MCF 10A (cell line): ENCODE measurements around the gene PCP2. TPM values are rescaled to one million over a fixed set of nuclear protein-coding genes. Genes with fewer than 3 reads are reported as not detected.
A peak's percentile ranks its signal among the peaks of the same experiment; 100 is the strongest.

Experiments
- BruUV-seq: library from RNA; stranded (reverse); fragments of 400-500 nt; replicated peaks from 2 replicates; lab custom pipeline; 2021; lab: Mats Ljungman, UMichigan
- CTCF ChIA-PET: fragments of 300-600 bp; sonication (Branson Sonifier 250); formaldehyde crosslinking; extraction: SDS; loops from one replicate; lab custom pipeline; 2021; ENCODE audit warnings: antibody characterized with exemption, inconsistent platforms; lab: Yijun Ruan, JAX
- POLR2A ChIA-PET: fragments of 300-600, 350-650 bp; sonication (Branson Sonifier 250); formaldehyde crosslinking; extraction: SDS; loops from one replicate; lab custom pipeline; 2020; ENCODE audit warnings: antibody characterized with exemption, inconsistent platforms; lab: Yijun Ruan, JAX
- DNase-seq: peaks from one replicate; pipeline ENCODE4 v3.0.0-alpha.2; 2018; ENCODE audit not compliant: unreplicated experiment
- H3K27ac Mint-ChIP-seq: one replicate; pipeline ENCODE4 v1.8.0; 2022; ENCODE audit warnings: mild to moderate bottlenecking, low read depth, mixed read lengths; ENCODE audit not compliant: unreplicated experiment
- H3K27me3 Mint-ChIP-seq: one replicate; pipeline ENCODE4 v1.8.0; 2022; ENCODE audit warnings: mixed read lengths; ENCODE audit not compliant: insufficient read depth, unreplicated experiment
- H3K36me3 Mint-ChIP-seq: one replicate; pipeline ENCODE4 v1.8.0; 2022; ENCODE audit warnings: mild to moderate bottlenecking, moderate library complexity, mixed read lengths; ENCODE audit not compliant: insufficient read depth, unreplicated experiment
- H3K4me1 Mint-ChIP-seq: one replicate; pipeline ENCODE4 v1.8.0; 2022; ENCODE audit warnings: mixed read lengths; ENCODE audit not compliant: insufficient read depth, unreplicated experiment
- H3K4me3 Mint-ChIP-seq: one replicate; pipeline ENCODE4 v1.8.0; 2022; ENCODE audit warnings: mild to moderate bottlenecking, moderate library complexity, mixed read lengths; ENCODE audit not compliant: unreplicated experiment
- H3K9me3 Mint-ChIP-seq: one replicate; pipeline ENCODE4 v1.8.0; 2022; ENCODE audit warnings: mixed read lengths; ENCODE audit not compliant: unreplicated experiment
- CTCF ChIP-seq: fragments of 200-600 bp; IDR thresholded peaks from one replicate; pipeline ENCODE4 v1.8.0; 2022; ENCODE audit warnings: antibody characterized with exemption, mild to moderate bottlenecking; ENCODE audit not compliant: unreplicated experiment
- intact Hi-C: fragments of 100-400 bp; cut with micrococcal nuclease; formaldehyde crosslinking; loops from 2 replicates; pipeline ENCODE4 v1.14.1; 2022
- total RNA-seq: library from RNA; stranded (reverse); gene quantifications from 2 replicates; pipeline ENCODE4 v1.2.3, GENCODE V29; 2022

PCP2 gene
- total RNA-seq, 1 experiment from 2014 or later: not detected

GRCh38 chr19:7657131-7657751, 23.7 kb upstream of the PCP2 start:
- peak; percentile 38 for DNase-seq
- intact Hi-C loops: no loop called here
- H3K27me3 Mint-ChIP-seq: peaks cover 8% of the 10 kb centered on the region
- no TSS peak for BruUV-seq
- H3K36me3 Mint-ChIP-seq: no peaks in the 10 kb centered on the region
- no peak for TF ChIP-seq CTCF
- no peak overlapping the region for H3K27ac Mint-ChIP-seq
- no peak overlapping the region for H3K4me3 Mint-ChIP-seq
- CTCF ChIA-PET: interaction anchor here (0.5 to 6.4 kb wide), 7 partner anchors 16 to 220 kb away, joined by 3 to 31 read pairs (median 3); partner anchors contain the start of gene TRAPPC5
- no peaks in the 10 kb centered on the region for H3K9me3 Mint-ChIP-seq
- peaks cover 6% of the 10 kb centered on the region for H3K4me1 Mint-ChIP-seq
- POLR2A ChIA-PET: no interaction called here

GRCh38 chr19:7655581-7655980, 22.1 kb upstream of the PCP2 start:
- no TSS peak for BruUV-seq
- ChIA-PET CTCF (interaction anchor here (0.6 to 6.4 kb wide), 5 partner anchors 11 to 302 kb away, joined by 3 to 31 read pairs (median 3); partner anchors contain the start of genes STXBP2 and TRAPPC5), POLR2A (interaction anchor here (1.2 kb wide), 1 partner anchor 18 kb away, joined by 4 read pairs; the partner anchor contains the start of gene STXBP2)
- intact Hi-C loops: no loop called here
- DNase-seq: no peak
- no peaks in the 10 kb centered on the region for H3K9me3 Mint-ChIP-seq
- H3K27ac Mint-ChIP-seq: no peak overlapping the region
- H3K4me3 Mint-ChIP-seq: no peak overlapping the region
- TF ChIP-seq CTCF: no peak
- no peaks in the 10 kb centered on the region for H3K27me3 Mint-ChIP-seq
- H3K4me1 Mint-ChIP-seq: peaks cover 6% of the 10 kb centered on the region
- no peaks in the 10 kb centered on the region for H3K36me3 Mint-ChIP-seq

- no peaks in the 10 kb centered on the region for H3K36me3 Mint-ChIP-seq
- peaks cover 6% of the 10 kb centered on the region for H3K4me1 Mint-ChIP-seq
- no peak for TF ChIP-seq CTCF
- ChIA-PET CTCF (interaction anchor here (0.6 to 6.4 kb wide), 9 partner anchors 9 to 866 kb away, joined by 3 to 31 read pairs (median 4); partner anchors contain the start of gene TRAPPC5), POLR2A (interaction anchor here (0.7 to 1.1 kb wide), 5 partner anchors 27 to 692 kb away, joined by 3 to 6 read pairs (median 3); no protein-coding TSS in a partner anchor)
- intact Hi-C loops: no loop called here
- H3K27ac Mint-ChIP-seq: no peak overlapping the region
- no peak overlapping the region for H3K4me3 Mint-ChIP-seq
- no peak for DNase-seq
- H3K9me3 Mint-ChIP-seq: no peaks in the 10 kb centered on the region
- H3K27me3 Mint-ChIP-seq: no peaks in the 10 kb centered on the region
- no TSS peak for BruUV-seq
These were observed 20.9 kb upstream of the PCP2 start for GRCh38 chr19:7654401-7654800.

GRCh38 chr19:7652061-7652641, 18.6 kb upstream of the PCP2 start:
- peak; percentile 94 for DNase-seq

More at GRCh38 chr19:7652061-7652641, 18.6 kb upstream of the PCP2 start:
- ChIA-PET CTCF (interaction anchor here (0.5 to 6.4 kb wide), 26 partner anchors 9 to 789 kb away, joined by 3 to 31 read pairs (median 4); partner anchors contain the start of genes RETN, STXBP2 and TRAPPC5), POLR2A (interaction anchor here (1.1 kb wide), 1 partner anchor 22 kb away, joined by 4 read pairs; the partner anchor contains the start of genes PET100 and XAB2)
- Mint-ChIP-seq H3K4me1 (peaks cover 6% of the 10 kb centered on the region), H3K27me3 (no peaks in the 10 kb centered on the region), H3K36me3 (peaks cover 5% of the 10 kb centered on the region), H3K9me3 (no peaks in the 10 kb centered on the region), H3K27ac (no peak overlapping the region), H3K4me3 (peak overlapping the region; percentile 66)
- no TSS peak for BruUV-seq
- intact Hi-C loops: loop anchor here (1.0 kb wide), 2 partner anchors 28 to 147 kb away; partner anchors contain the start of gene TRAPPC5
- peak; percentile 91 for TF ChIP-seq CTCF
